ENCODE data around the gene PMPCA. TPM values are rescaled to one million over a fixed set of nuclear protein-coding genes. Genes with fewer than 3 reads are reported as not detected.

PMPCA gene
- total RNA-seq, 2 experiments from 2014 or later = 107 to 109 TPM

DNA sequence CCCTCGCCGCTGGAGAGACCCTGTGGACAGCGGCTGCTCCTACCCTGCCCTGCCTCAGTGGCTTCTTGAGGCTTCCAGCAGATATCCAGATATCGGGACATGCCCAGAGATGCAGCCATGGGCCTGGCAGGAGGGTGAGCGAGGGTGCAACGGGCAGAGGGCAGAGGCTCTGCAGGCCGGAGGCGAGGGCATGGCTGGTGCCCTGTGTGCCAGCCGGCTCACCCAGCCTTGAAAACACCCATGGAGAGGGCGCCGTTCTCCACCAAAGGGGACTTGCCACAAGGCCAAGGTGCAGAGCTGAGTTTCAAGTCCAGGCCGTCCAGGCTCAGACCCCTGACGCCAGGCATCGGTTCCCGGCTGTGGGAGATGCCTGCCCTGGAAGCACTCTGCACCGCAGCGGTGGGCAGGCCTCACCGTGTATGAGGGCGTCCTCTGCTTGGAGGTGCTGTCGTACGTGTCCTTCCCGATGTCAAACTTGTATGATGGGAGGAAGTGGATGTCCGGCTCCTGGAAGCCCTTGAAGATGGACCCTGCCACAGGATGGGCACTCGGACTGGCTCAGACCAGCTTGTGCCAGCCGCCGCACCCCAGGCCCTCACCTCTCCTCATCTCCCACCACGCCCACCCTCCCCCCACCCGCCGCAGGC is 20.3 kb downstream of the PMPCA start:
- ATAC-seq (ENCODE audit: poor library complexity) (no peak), DNase-seq (no peak)
- Mint-ChIP-seq H3K27ac (no peak overlapping the region), H3K36me3 (ENCODE audit: low read depth) (peaks cover 17% of the 10 kb centered on the region), H3K27me3 (no peaks in the 10 kb centered on the region), H3K9me3 (no peaks in the 10 kb centered on the region), H3K4me1 (ENCODE audit: low read depth) (no peaks in the 10 kb centered on the region), H3K4me3 (no peak overlapping the region)
- ChIA-PET CTCF (no interaction called here), POLR2A (no interaction called here)
- H3K36me3 ChIP-seq (ENCODE audit: insufficient read depth, low read length) = peaks cover 23% of the 10 kb centered on the region
- H3K4me1 ChIP-seq (ENCODE audit: insufficient read depth, low read length) = no peaks in the 10 kb centered on the region
- no peaks in the 10 kb centered on the region for H3K9me3 ChIP-seq (ENCODE audit: control insufficient read depth in 1 of 2, insufficient read depth in 1 of 2, low read length in 2 of 2)
- H3K4me3 ChIP-seq (ENCODE audit: low read length) = no peak overlapping the region
- TF ChIP-seq, protein P1, sequence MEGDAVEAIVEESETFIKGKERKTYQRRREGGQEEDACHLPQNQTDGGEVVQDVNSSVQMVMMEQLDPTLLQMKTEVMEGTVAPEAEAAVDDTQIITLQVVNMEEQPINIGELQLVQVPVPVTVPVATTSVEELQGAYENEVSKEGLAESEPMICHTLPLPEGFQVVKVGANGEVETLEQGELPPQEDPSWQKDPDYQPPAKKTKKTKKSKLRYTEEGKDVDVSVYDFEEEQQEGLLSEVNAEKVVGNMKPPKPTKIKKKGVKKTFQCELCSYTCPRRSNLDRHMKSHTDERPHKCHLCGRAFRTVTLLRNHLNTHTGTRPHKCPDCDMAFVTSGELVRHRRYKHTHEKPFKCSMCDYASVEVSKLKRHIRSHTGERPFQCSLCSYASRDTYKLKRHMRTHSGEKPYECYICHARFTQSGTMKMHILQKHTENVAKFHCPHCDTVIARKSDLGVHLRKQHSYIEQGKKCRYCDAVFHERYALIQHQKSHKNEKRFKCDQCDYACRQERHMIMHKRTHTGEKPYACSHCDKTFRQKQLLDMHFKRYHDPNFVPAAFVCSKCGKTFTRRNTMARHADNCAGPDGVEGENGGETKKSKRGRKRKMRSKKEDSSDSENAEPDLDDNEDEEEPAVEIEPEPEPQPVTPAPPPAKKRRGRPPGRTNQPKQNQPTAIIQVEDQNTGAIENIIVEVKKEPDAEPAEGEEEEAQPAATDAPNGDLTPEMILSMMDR (IDR thresholded peaks at IDR 0.05) = no peak
- H3K27ac ChIP-seq (ENCODE audit: low read depth in 1 of 2, low read length in 2 of 2) = no peak overlapping the region
- intact Hi-C loops (cut with DNase I, micrococcal nuclease) = no loop called here
- H3K27me3 ChIP-seq (ENCODE audit: control insufficient read depth in 1 of 2, insufficient read depth in 2 of 2, low read length in 2 of 2) = no peaks in the 10 kb centered on the region

DNA sequence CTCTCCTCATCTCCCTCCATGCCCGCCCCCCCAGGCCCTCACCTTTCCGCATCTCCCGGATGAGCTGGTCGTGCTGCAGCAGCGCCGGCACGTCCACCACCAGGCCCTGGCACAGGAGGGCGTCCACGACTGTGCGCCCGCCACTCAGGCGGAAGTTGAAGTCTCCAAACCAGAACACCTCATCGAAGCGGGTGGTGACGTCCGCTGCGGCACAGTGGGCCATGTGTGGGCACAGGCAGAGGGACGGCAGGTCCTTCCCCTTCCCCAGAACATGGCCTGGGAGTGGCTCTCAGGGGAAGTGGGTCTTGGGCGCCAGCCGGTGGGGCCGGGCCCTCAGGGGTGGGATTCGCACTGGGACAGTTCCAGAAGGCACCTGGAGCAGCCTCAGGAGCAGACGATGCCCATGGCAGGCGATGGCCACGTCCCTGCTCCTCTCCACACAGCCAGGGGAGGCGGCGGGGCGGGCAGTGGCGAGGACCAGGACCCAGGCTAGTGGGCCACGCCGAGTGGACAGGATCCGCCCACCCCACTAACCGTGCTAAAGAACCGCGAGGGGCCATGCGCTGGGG is 21.4 kb downstream of the PMPCA start:
- ChIA-PET CTCF (no interaction called here), POLR2A (no interaction called here)
- H3K27me3 Mint-ChIP-seq = no peaks in the 10 kb centered on the region
- H3K27ac Mint-ChIP-seq = no peak overlapping the region
- no peak overlapping the region for H3K4me3 Mint-ChIP-seq
- no peaks in the 10 kb centered on the region for H3K27me3 ChIP-seq (ENCODE audit: control insufficient read depth in 1 of 2, insufficient read depth in 2 of 2, low read length in 2 of 2)
- TF ChIP-seq, protein P1 (IDR thresholded peaks at IDR 0.05) = no peak
- ATAC-seq (ENCODE audit: poor library complexity) (no peak), DNase-seq (no peak)
- peaks cover 5% of the 10 kb centered on the region for H3K4me1 Mint-ChIP-seq (ENCODE audit: low read depth)
- no peaks in the 10 kb centered on the region for H3K9me3 Mint-ChIP-seq
- peaks cover 20% of the 10 kb centered on the region for H3K36me3 Mint-ChIP-seq (ENCODE audit: low read depth)
- no peak overlapping the region for H3K27ac ChIP-seq (ENCODE audit: low read depth in 1 of 2, low read length in 2 of 2)
- peaks cover 23% of the 10 kb centered on the region for H3K36me3 ChIP-seq (ENCODE audit: insufficient read depth, low read length)
- no peaks in the 10 kb centered on the region for H3K9me3 ChIP-seq (ENCODE audit: control insufficient read depth in 1 of 2, insufficient read depth in 1 of 2, low read length in 2 of 2)
- H3K4me1 ChIP-seq (ENCODE audit: insufficient read depth, low read length) = peaks cover 9% of the 10 kb centered on the region
- no peak overlapping the region for H3K4me3 ChIP-seq (ENCODE audit: low read length)
- intact Hi-C loops (cut with DNase I, micrococcal nuclease) = no loop called here

DNA sequence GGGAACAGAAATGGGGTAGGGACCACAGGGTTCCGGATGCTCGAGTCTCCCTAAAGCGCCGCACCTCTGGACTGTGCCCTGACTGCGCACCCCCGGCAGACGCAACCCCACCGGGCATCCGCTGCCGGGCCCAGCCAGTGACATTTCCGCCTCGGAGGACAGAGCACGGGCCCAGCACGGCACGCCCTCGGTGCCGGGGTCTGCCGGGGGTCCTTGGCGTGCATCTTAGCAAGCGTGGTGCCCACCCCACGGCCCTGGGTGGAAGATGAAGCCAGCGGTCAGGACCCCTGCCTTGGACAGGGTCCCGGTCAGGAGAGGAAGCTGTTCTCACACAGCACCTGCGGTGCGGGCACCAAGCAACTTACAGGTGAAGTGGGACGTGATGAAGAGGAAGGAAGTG is 22.1 kb downstream of the PMPCA start:
- H3K4me1 Mint-ChIP-seq (ENCODE audit: low read depth) = peaks cover 13% of the 10 kb centered on the region
- ChIA-PET CTCF (no interaction called here), POLR2A (no interaction called here)
- no peaks in the 10 kb centered on the region for H3K27me3 ChIP-seq (ENCODE audit: control insufficient read depth in 1 of 2, insufficient read depth in 2 of 2, low read length in 2 of 2)
- intact Hi-C loops (cut with DNase I, micrococcal nuclease) = no loop called here
- DNase-seq = no peak
- no peak for ATAC-seq (ENCODE audit: poor library complexity)
- no peaks in the 10 kb centered on the region for H3K9me3 ChIP-seq (ENCODE audit: control insufficient read depth in 1 of 2, insufficient read depth in 1 of 2, low read length in 2 of 2)
- H3K27ac ChIP-seq (ENCODE audit: low read depth in 1 of 2, low read length in 2 of 2) = no peak overlapping the region
- H3K36me3 ChIP-seq (ENCODE audit: insufficient read depth, low read length) = peaks cover 23% of the 10 kb centered on the region
- no peak overlapping the region for H3K27ac Mint-ChIP-seq
- no peak overlapping the region for H3K4me3 Mint-ChIP-seq
- H3K36me3 Mint-ChIP-seq (ENCODE audit: low read depth) = peaks cover 20% of the 10 kb centered on the region
- H3K4me1 ChIP-seq (ENCODE audit: insufficient read depth, low read length) = peaks cover 17% of the 10 kb centered on the region
- TF ChIP-seq, protein P1 (IDR thresholded peaks at IDR 0.05) = no peak
- no peak overlapping the region for H3K4me3 ChIP-seq (ENCODE audit: low read length)
- H3K27me3 Mint-ChIP-seq = no peaks in the 10 kb centered on the region
- no peaks in the 10 kb centered on the region for H3K9me3 Mint-ChIP-seq
